Measurements from ENCODE around the gene DYNLT2B. TPM values are rescaled to one million over a fixed set of nuclear protein-coding genes. Genes with fewer than 3 reads are reported as not detected.

The DYNLT2B gene
- total and polyA plus RNA-seq, 4 donors = 1.1 to 3.7 (median 2.9) TPM

DNA sequence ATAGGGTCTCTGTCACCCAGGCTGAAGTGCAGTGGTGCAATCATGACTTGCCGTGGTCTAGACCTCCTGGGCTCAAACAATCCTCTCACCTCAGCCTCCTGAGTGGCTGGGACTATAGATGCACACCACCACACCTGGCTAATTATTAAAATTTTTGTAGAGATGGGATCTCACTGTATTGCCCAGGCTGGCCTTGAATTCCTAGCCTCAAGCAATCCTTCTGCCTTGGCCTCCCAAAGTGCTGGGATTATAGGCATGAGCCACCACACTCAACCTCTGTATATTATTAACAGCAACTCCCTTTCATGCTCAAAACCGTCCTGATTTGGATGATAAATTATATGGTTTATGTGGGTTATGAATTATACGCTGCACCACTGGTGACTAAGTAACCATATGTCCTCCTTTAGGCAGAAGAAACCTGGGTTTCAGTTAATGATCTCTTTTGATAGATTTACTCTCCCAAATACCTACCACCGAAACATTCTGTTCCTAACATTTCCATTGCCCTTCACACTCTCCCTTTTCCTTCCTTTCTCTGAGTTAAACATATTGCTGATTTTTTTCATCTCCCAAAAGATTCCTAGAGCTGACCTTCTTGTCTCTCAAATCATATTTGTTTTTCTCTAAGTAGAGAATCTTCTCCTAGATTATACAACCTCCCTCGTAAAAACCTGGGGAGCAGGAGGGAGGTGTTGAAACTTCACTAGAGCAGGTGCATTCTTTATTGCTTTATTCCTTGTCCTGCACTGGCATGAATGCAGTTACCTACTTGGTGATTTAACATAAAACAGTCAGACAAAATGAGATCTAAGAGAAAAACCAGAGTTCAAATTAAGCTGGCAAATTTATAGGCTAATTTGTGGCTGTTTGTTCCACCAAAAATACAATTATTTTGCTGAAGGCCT is 63.4 kb downstream of the DYNLT2B start:
- no peak for TF ChIP-seq SP1 (IDR thresholded peaks at IDR 0.05)
- no peak for TF ChIP-seq FOXA1 (IDR thresholded peaks at IDR 0.05)
- TF ChIP-seq HNF4A (conservative IDR thresholded peaks at IDR 0.05) = no peak
- no peak for TF ChIP-seq FOXA2 (IDR thresholded peaks at IDR 0.05)
- no peak for TF ChIP-seq GABPA (IDR thresholded peaks at IDR 0.05 in 1 of 2, conservative IDR thresholded peaks at IDR 0.05 in 1 of 2)
- TF ChIP-seq, protein P1, sequence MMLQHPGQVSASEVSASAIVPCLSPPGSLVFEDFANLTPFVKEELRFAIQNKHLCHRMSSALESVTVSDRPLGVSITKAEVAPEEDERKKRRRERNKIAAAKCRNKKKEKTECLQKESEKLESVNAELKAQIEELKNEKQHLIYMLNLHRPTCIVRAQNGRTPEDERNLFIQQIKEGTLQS (IDR thresholded peaks at IDR 0.05) = no peak
- TF ChIP-seq, protein P2, sequence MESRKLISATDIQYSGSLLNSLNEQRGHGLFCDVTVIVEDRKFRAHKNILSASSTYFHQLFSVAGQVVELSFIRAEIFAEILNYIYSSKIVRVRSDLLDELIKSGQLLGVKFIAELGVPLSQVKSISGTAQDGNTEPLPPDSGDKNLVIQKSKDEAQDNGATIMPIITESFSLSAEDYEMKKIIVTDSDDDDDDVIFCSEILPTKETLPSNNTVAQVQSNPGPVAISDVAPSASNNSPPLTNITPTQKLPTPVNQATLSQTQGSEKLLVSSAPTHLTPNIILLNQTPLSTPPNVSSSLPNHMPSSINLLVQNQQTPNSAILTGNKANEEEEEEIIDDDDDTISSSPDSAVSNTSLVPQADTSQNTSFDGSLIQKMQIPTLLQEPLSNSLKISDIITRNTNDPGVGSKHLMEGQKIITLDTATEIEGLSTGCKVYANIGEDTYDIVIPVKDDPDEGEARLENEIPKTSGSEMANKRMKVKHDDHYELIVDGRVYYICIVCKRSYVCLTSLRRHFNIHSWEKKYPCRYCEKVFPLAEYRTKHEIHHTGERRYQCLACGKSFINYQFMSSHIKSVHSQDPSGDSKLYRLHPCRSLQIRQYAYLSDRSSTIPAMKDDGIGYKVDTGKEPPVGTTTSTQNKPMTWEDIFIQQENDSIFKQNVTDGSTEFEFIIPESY (IDR thresholded peaks at IDR 0.05) = no peak
- TF ChIP-seq EGR1 (IDR thresholded peaks at IDR 0.05; ENCODE audit: low read depth in 2 of 2) = no peak
- no peak for TF ChIP-seq JUND (IDR thresholded peaks at IDR 0.05)
- no peak for TF ChIP-seq TAF1 (conservative IDR thresholded peaks at IDR 0.05)
- TF ChIP-seq, protein P3, sequence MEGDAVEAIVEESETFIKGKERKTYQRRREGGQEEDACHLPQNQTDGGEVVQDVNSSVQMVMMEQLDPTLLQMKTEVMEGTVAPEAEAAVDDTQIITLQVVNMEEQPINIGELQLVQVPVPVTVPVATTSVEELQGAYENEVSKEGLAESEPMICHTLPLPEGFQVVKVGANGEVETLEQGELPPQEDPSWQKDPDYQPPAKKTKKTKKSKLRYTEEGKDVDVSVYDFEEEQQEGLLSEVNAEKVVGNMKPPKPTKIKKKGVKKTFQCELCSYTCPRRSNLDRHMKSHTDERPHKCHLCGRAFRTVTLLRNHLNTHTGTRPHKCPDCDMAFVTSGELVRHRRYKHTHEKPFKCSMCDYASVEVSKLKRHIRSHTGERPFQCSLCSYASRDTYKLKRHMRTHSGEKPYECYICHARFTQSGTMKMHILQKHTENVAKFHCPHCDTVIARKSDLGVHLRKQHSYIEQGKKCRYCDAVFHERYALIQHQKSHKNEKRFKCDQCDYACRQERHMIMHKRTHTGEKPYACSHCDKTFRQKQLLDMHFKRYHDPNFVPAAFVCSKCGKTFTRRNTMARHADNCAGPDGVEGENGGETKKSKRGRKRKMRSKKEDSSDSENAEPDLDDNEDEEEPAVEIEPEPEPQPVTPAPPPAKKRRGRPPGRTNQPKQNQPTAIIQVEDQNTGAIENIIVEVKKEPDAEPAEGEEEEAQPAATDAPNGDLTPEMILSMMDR (IDR thresholded peaks at IDR 0.05; ENCODE audit: low read depth, low read length, missing input control) = no peak
- no peak for TF ChIP-seq HNF4G (IDR thresholded peaks at IDR 0.05)
- no peak for TF ChIP-seq NR2F2 (IDR thresholded peaks at IDR 0.05)
- TF ChIP-seq RAD21 (IDR thresholded peaks at IDR 0.05) = no peak
- no peak for TF ChIP-seq YY1 (IDR thresholded peaks at IDR 0.05)
- no peak for TF ChIP-seq RXRA (IDR thresholded peaks at IDR 0.05)
- TF ChIP-seq, protein P4, sequence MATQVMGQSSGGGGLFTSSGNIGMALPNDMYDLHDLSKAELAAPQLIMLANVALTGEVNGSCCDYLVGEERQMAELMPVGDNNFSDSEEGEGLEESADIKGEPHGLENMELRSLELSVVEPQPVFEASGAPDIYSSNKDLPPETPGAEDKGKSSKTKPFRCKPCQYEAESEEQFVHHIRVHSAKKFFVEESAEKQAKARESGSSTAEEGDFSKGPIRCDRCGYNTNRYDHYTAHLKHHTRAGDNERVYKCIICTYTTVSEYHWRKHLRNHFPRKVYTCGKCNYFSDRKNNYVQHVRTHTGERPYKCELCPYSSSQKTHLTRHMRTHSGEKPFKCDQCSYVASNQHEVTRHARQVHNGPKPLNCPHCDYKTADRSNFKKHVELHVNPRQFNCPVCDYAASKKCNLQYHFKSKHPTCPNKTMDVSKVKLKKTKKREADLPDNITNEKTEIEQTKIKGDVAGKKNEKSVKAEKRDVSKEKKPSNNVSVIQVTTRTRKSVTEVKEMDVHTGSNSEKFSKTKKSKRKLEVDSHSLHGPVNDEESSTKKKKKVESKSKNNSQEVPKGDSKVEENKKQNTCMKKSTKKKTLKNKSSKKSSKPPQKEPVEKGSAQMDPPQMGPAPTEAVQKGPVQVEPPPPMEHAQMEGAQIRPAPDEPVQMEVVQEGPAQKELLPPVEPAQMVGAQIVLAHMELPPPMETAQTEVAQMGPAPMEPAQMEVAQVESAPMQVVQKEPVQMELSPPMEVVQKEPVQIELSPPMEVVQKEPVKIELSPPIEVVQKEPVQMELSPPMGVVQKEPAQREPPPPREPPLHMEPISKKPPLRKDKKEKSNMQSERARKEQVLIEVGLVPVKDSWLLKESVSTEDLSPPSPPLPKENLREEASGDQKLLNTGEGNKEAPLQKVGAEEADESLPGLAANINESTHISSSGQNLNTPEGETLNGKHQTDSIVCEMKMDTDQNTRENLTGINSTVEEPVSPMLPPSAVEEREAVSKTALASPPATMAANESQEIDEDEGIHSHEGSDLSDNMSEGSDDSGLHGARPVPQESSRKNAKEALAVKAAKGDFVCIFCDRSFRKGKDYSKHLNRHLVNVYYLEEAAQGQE (IDR thresholded peaks at IDR 0.05) = no peak
- TF ChIP-seq, protein P5, sequence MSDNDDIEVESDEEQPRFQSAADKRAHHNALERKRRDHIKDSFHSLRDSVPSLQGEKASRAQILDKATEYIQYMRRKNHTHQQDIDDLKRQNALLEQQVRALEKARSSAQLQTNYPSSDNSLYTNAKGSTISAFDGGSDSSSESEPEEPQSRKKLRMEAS (IDR thresholded peaks at IDR 0.05) = no peak
- H3K27me3 ChIP-seq (ENCODE audit: control insufficient read depth in 4 of 4, insufficient read depth in 4 of 4, low read length in 3 of 4) = no peaks in the 10 kb centered on the region
- 85% methylated on average over 5 of the region's 5 CpGs for WGBS
- peaks cover 3 to 20% (median 9%) of the 10 kb centered on the region in 4 donors for H3K36me3 ChIP-seq (ENCODE audit: control insufficient read depth in 4 of 4, insufficient read depth in 3 of 4, low read depth in 1 of 4, low read length in 3 of 4)
- H3K4me3 ChIP-seq (ENCODE audit: low read depth in 1 of 3, low read length in 3 of 3) = no peak overlapping the region
- H3K9me3 ChIP-seq (ENCODE audit: control insufficient read depth in 4 of 4, low read length in 3 of 4) = no peaks in the 10 kb centered on the region
- no peak overlapping the region for H3K9ac ChIP-seq (ENCODE audit: low read depth in 1 of 2, low read length in 2 of 2)
- DNase-seq (ENCODE audit: low spot score) = no peak
- H3K4me1 ChIP-seq (ENCODE audit: control insufficient read depth in 4 of 4, insufficient read depth in 4 of 4, low read length in 3 of 4) = no peaks in the 10 kb centered on the region
- no peak overlapping the region for H3K27ac ChIP-seq (ENCODE audit: low read depth in 1 of 2, low read length in 2 of 2)

Data from liver (tissue), 9 donors.